Stomach (tissue), 9 donors: ENCODE measurements around the gene COL24A1. TPM values are rescaled to one million over a fixed set of nuclear protein-coding genes. Genes with fewer than 3 reads are reported as not detected.

ENCODE experiments used
- DNase-seq, 2 donors: peaks; one replicate each; pipeline versions ENCODE4 v3.0.0 to v3.0.0-alpha.2; 2013 to 2019
- H3K27ac ChIP-seq, 5 donors: fragments of 200-600 bp in 4 of 5; sonication (generic) in 4 of 5; one replicate each; pipeline ENCODE4 v1.5.1; 2013 to 2019; ENCODE audit warnings: mild to moderate bottlenecking in 1 of 5, moderate library complexity in 1 of 5
- H3K27me3 ChIP-seq, 3 donors: fragments of 200-600 bp; sonication (generic); one replicate each; pipeline ENCODE4 v1.5.1; 2017 to 2019; ENCODE audit warnings: mixed run types in 1 of 3
- H3K36me3 ChIP-seq, 4 donors: fragments of 200-600 bp; sonication (generic); 1 replicate in 3 of 4; 2 replicates in 1 of 4; pipeline ENCODE4 v1.5.1; 2016 to 2019
- H3K4me1 ChIP-seq, 4 donors: fragments of 200-600 bp; sonication (generic); one replicate each; pipeline ENCODE4 v1.5.1; 2016 to 2019
- H3K4me3 ChIP-seq, 4 donors: fragments of 200-600 bp; sonication (generic) in 3 of 4; one replicate each; pipeline ENCODE4 v1.5.1; 2016 to 2019; ENCODE audit warnings: mild to moderate bottlenecking in 1 of 4
- H3K9me3 ChIP-seq, 4 donors: fragments of 200-600 bp; sonication (generic); one replicate each; pipeline ENCODE4 v1.5.1; 2016 to 2019
- CTCF ChIP-seq, 7 experiments: fragments of 450-650 bp in 4 of 7; fragments of 200-600 bp in 3 of 7; sonication (generic) in 3 of 7; IDR thresholded peaks; one replicate each; pipeline ENCODE4 v1.5.1; 2016 to 2019; ENCODE audit warnings: antibody characterized with exemption in 7 of 7, control low read depth in 2 of 7, mild to moderate bottlenecking in 1 of 7
- EP300 ChIP-seq: sonication (generic); formaldehyde crosslinking; IDR thresholded peaks from one replicate; pipeline ENCODE4 v1.6.1; 2017; ENCODE audit warnings: antibody characterized with exemption
- POLR2A ChIP-seq, 4 donors: fragments of 450-650 bp; IDR thresholded peaks; one replicate each; pipeline ENCODE4 v1.6.1; 2016; ENCODE audit warnings: antibody characterized with exemption in 4 of 4, control low read depth in 2 of 4, mild to moderate bottlenecking in 1 of 4, moderate library complexity in 1 of 4
- POLR2AphosphoS5 ChIP-seq, 3 donors: sonication (generic); formaldehyde crosslinking; IDR thresholded peaks; one replicate each; pipeline ENCODE4 v1.6.1; 2016; ENCODE audit warnings: antibody characterized with exemption in 3 of 3
- WGBS, 5 donors: extraction: QIAGEN DNeasy Blood & Tissue Kit in 3 of 5; methylation state at CpG; one replicate each; pipeline versions ENCODE4 v1.1.5 to v1.1.7; 2013 to 2018; 5-methylcytosine and 5-hydroxymethylcytosine counted together
- intact Hi-C: fragments of 100-400 bp; cut with DNase I; formaldehyde crosslinking; loops from one replicate; pipeline ENCODE4 v1.15.1; 2023; ENCODE audit warnings: low total_unique reads
- polyA plus RNA-seq, 3 donors: library from polyadenylated mRNA; stranded (reverse); fragments of 200-250 nt; gene quantifications; one replicate each; pipeline ENCODE4 v1.2.3, GENCODE V29; 2013
- total RNA-seq, 5 donors: library from RNA; depleted of rRNA; stranded (reverse); fragments of >200 nt; gene quantifications; one replicate each; pipeline versions ENCODE4 v1.1.0 to v1.2.3, GENCODE V29; 2014 to 2016
- donor health status: healthy with polysubstance abuse.
- donor health status: Bipolar disorder and iron deficiency.
- donor health status: healthy.

The COL24A1 gene
- total and polyA plus RNA-seq, 8 donors: under 0.01 to 2.4 (median 0.34) TPM; not detected in 2

DNA sequence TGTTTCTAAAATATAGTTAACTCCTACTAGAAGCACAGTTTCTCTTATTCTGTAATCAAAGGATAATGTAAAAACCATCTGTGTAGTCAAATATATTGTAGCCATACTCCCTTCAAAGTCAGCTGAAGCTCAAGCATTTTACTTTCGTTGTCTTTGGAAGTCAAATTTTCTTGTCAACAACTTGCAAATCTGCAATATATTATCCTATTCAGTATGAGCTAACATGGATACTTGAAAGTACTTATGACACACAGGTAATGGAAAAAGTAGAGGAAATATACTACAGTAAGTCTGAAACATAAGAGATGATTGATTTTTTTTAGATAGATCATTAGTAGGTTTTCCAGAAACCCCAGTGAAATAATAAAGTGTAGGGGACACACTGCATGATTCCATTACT lies 121.5 kb downstream of the COL24A1 start:
- Histone ChIP-seq H3K36me3 (no peaks in the 10 kb centered on the region), H3K4me3 (no peak overlapping the region), H3K27ac (no peak overlapping the region), H3K27me3 (no peaks in the 10 kb centered on the region), H3K4me1 (no peaks in the 10 kb centered on the region), H3K9me3 (no peaks in the 10 kb centered on the region)
- TF ChIP-seq POLR2A (IDR thresholded peaks at IDR 0.05) (no peak), POLR2AphosphoS5 (IDR thresholded peaks at IDR 0.05) (no peak), EP300 (no peak), CTCF (IDR thresholded peaks at IDR 0.05) (no peak)
- DNase-seq: no peak
- 67 to 77% (median 73%) methylated on average over 1 of the region's 1 CpG for WGBS, 5 donors
- intact Hi-C loops: no loop called here

DNA sequence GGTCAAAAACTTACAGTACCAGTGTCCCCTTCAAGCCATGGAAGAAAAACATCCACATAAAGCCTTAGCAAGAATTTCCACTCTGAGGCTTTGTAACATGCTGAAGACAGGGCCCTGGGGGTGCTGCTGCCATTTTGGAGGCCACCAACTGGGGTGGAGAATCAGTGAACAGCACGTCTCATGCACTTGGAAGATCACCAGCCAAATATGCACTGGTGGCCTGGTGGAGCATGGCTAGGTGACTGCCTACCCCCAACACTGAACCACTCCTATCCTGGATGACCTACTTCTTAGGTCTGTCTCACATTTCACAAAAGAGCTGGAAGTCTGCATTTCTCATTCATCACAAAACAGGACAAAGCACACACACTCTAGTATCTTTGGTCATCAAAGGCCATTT lies 126.4 kb downstream of the COL24A1 start:
- intact Hi-C loops: no loop called here
- H3K27ac ChIP-seq: no peak overlapping the region
- WGBS, 5 donors: 57 to 88% (median 76%) methylated on average over 1 of the region's 1 CpG

DNA sequence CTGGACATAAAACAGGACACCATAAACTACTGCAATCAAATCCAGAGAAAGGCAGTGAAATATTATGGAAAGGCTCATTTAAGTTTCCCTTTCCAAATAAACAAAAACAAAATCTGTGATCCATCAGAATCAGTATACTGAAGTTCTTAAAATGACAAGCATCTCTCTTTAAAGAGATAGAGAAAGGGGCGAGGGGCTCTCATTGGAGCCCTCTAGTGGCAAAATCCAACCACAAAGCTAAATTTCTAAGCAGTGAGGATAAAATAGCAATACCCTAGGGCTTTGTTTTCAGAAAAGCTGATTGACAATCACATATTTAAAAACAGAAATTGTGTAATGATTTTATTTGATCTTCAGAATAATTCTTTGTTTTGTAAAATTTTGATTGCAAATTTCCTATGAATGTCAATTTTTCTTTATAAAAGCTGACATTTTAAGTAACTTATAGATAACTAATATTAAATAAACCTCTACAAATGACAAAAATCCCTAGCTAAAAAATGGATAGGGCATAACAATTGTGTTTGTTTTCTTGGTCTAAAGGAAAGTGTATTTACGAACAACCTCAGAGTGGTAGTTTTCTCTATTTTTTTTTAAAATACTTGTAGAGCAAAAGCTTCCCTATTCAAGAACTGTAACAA lies 138.2 kb downstream of the COL24A1 start:
- Histone ChIP-seq H3K4me1 (no peaks in the 10 kb centered on the region), H3K9me3 (no peaks in the 10 kb centered on the region), H3K4me3 (no peak overlapping the region), H3K27ac (no peak overlapping the region), H3K27me3 (no peaks in the 10 kb centered on the region), H3K36me3 (no peaks in the 10 kb centered on the region)
- DNase-seq: peak in 1 of 2 donors; percentile 61
- WGBS, 5 donors: 29 to 45% (median 38%) methylated on average over 2 of the region's 2 CpGs
- TF ChIP-seq POLR2A (IDR thresholded peaks at IDR 0.05): no peak
- TF ChIP-seq CTCF (IDR thresholded peaks at IDR 0.05): peak in 4 of 7 experiments; percentile 17 to 54 (median 38)
- no peak for TF ChIP-seq EP300
- intact Hi-C loops: no loop called here

More for the DNA sequence above, 126.4 kb downstream of the COL24A1 start:
- Histone ChIP-seq H3K4me1 (no peaks in the 10 kb centered on the region), H3K36me3 (no peaks in the 10 kb centered on the region), H3K27me3 (no peaks in the 10 kb centered on the region), H3K9me3 (no peaks in the 10 kb centered on the region), H3K4me3 (no peak overlapping the region)
- DNase-seq: no peak
- TF ChIP-seq CTCF (IDR thresholded peaks at IDR 0.05) (no peak), POLR2A (IDR thresholded peaks at IDR 0.05) (no peak), EP300 (no peak), POLR2AphosphoS5 (IDR thresholded peaks at IDR 0.05) (no peak)

DNA sequence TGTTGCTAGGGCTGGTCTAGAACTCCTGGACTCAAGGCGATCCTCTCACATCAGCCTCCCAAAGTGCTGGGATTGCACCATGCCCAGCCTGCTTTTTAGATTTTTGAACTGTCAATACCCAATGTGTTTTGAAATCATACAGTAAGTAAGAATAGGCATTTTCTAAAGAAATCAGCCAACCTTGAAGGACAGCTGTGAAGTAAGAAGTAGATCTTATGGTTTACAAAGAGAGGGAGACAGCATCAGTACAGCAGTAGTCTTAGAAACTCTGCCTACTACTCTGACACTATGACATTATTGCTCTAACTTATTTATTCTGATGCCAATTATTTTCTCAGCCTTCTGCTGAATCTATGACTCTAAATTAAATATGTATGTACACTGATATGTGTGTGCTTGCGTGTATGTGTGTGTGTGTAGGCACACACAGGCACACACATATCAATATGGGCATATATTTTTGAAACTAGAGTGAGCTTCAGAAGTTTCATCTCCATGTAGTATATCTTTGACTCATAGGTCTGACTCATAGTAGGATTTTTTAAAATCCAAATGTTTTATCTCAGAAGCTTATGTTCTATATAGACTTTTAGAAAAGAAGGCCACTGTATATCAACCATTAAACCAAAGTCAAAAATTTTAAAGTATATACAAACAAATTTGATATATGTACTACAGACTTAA lies 140.4 kb downstream of the COL24A1 start:
- intact Hi-C loops: no loop called here
- WGBS, 5 donors: 71 to 93% (median 90%) methylated on average over 2 of the region's 2 CpGs

More for the DNA sequence above, 140.4 kb downstream of the COL24A1 start:
- TF ChIP-seq EP300 (no peak), POLR2A (IDR thresholded peaks at IDR 0.05) (no peak), CTCF (IDR thresholded peaks at IDR 0.05) (no peak), POLR2AphosphoS5 (IDR thresholded peaks at IDR 0.05) (no peak)
- no peaks in the 10 kb centered on the region for H3K4me1 ChIP-seq
- no peaks in the 10 kb centered on the region for H3K9me3 ChIP-seq
- no peak overlapping the region for H3K4me3 ChIP-seq
- no peaks in the 10 kb centered on the region for H3K27me3 ChIP-seq
- H3K27ac ChIP-seq: no peak overlapping the region
- no peaks in the 10 kb centered on the region for H3K36me3 ChIP-seq
- no peak for DNase-seq
